ENCODE data around the gene MEOX1.

The MEOX1 gene

DNA sequence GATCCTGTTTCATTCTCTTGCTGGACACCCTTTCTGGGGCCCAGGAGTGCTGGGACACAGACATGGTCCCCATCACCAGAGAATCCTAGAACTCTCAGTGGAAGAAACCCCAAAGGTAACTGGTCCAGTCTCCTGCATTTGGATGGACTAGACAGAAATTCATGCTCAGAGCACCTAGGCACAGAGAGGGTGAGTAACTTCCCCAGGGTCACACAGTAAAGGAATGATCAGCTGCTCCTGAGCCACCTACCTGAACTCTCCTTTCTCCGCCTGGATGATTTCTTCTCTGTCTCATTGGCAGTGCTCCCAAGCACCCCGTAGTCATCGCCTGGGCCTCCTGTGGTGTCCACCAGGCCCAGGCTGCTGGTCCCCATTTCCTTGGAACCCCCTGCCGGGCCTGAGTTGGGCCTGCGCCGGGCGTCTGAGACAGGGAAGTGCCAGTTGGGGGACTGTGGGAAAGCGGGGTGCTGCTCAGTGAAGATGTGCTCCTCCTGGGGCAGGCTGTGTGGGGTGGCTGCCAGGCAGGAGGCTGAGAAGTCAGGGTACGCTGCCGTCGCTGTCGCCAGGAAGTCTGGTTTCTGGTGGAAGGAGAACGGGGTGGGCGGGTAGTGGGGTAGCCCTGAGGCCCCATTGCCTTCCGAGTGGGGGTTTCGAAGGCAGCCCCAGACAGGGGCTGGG, 767 bp downstream of the MEOX1 start:
- intact Hi-C loops (cut with DNase I), result no loop called here
- DNase-seq, result no peak

GRCh38 chr17:43659823-43660617, 1.7 kb downstream of the MEOX1 start:
- intact Hi-C loops (cut with DNase I), result no loop called here

GRCh38 chr17:43658900-43659299, 2.8 kb downstream of the MEOX1 start:
- DNase-seq, result peak in 1 of 10 donors; percentile 52
- intact Hi-C loops (cut with DNase I), result no loop called here

More at GRCh38 chr17:43659823-43660617, 1.7 kb downstream of the MEOX1 start:
- no peak for DNase-seq

- no peak for DNase-seq
- intact Hi-C loops (cut with DNase I), result no loop called here
Measured at GRCh38 chr17:43655693-43656255, 5.9 kb downstream of the MEOX1 start.

- intact Hi-C loops (cut with DNase I), result no loop called here
- no peak for DNase-seq
Measured at GRCh38 chr17:43652124-43652480, 9.6 kb downstream of the MEOX1 start.

DNA sequence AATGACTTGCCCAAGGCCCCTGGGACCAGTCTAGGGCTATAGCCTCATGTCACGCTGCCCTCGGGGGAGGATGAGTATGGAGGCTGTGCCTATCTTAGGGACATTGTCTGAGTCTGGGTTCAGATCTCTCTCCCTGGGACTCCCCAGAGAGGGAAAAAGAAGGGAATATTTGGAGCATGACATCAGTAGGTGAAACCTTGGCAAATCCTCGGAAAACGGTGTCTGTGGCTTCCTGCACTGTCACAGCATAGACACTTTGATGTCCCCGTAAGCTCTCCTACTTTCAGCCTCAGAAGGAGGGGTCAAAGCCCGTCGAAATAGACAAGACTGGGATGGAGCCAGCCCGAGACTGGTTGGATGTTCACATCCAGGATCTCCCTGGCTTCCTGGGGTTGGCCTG, 11.3 kb downstream of the MEOX1 start:
- intact Hi-C loops (cut with DNase I), result no loop called here
- DNase-seq, result no peak

GRCh38 chr17:43648916-43649315, 12.8 kb downstream of the MEOX1 start:
- peak in 1 of 10 donors; percentile 5 for DNase-seq
- intact Hi-C loops (cut with DNase I), result no loop called here

- peak in 3 of 10 donors; percentile 43 to 77 (median 58) for DNase-seq
- intact Hi-C loops (cut with DNase I), result no loop called here
Measured at GRCh38 chr17:43645765-43646481, 15.8 kb downstream of the MEOX1 start.

DNA sequence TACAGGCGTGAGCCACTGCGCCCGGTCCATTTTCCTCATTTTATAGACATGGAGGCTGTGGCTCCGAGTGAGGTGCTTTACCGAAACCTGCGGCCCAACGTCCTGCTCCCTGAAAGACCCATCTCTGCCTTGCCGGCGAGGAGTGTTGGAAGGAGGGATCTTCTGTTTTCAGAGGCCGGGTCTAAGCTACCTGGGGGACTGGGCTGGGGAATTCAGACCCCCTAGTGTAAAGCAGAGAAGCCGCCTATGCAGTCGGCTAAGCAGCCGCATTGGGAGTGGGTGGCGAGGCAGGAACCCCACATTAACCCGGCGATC, 16.3 kb downstream of the MEOX1 start:
- peak in 2 of 10 donors; percentile 30 to 62 for DNase-seq
- intact Hi-C loops (cut with DNase I), result no loop called here

GRCh38 chr17:43644081-43644480, 17.6 kb downstream of the MEOX1 start:
- intact Hi-C loops (cut with DNase I), result no loop called here
- DNase-seq, result peak in 3 of 10 donors; percentile 18 to 27 (median 19)

- DNase-seq, result peak in 3 of 10 donors; percentile 36 to 52 (median 50)
- intact Hi-C loops (cut with DNase I), result no loop called here
Measured at GRCh38 chr17:43641416-43641815, 20.3 kb downstream of the MEOX1 start.

DNA sequence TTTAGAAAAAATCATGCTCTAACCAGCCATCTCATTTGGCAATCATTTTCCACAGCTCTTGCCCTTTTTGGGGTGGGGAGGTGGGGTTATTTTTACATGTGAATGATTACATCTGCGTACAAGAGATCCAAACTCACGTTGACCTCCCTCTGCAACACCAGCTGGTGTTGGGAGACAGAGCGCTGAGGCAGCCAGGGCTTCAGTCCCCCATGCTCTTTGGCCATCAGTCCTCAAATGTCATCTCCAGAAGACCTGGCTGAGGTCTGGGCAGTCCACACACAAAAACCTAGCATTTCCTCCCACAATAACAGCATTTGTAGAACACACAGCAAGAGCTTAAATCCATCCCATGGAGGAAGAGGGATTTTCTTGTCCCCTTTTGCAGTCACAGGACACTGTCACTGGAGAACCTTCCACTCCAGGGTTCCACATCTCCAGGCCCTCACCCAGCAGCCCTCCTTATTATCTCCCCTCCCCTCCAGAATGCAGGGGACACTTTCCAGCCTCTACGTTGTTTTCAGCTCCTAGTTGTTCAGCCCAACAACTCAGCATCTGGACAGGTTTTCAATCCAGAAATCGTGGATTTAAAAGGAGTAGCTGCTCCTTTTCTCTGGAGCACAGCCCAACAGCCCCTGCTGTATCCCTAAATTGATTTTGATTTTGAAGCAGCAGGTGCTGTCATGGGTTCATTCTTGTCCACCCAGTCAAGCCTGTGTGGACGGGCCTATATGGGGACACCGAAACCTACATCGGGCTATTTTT, 21.1 kb downstream of the MEOX1 start:
- intact Hi-C loops (cut with DNase I), result no loop called here
- DNase-seq, result peak in 3 of 10 donors; percentile 14 to 49 (median 41)

GRCh38 chr17:43637563-43638323, 24.0 kb downstream of the MEOX1 start:
- intact Hi-C loops (cut with DNase I), result no loop called here
- DNase-seq, result peak in 3 of 10 donors; percentile 4 to 39 (median 10)

- DNase-seq, result peak in 1 of 10 donors; percentile 5
- intact Hi-C loops (cut with DNase I), result no loop called here
Measured at GRCh38 chr17:43636426-43636825, 25.3 kb downstream of the MEOX1 start.

DNA sequence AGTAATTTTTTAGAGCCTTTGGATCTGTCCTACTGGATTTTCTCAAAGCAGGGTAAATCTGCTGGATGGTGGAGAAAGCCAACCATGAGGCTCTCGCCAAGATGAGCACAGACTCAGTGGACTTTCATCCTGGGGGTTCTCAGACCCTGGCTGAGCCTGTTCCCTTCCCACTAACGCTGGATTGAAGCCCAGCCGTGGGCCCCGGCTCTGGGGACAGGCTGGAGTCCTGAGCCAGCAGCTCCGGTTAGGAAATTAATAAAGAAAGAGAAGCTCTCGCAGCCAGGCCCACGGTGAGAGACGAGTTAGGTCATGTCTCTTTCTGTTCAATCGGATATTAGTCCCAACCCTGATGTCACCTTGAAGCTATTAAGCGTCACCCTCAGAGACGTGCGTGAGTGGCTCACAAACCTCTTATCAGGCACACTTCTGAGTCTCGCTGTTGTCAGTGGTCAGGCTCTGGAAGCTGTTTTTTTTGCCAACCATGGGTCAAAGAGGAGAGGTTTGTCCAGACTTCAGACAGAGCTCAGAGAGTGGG, 27.1 kb downstream of the MEOX1 start:
- peak in 3 of 10 donors; percentile 7 to 52 (median 52) for DNase-seq
- intact Hi-C loops (cut with DNase I), result no loop called here

GRCh38 chr17:43632221-43632620, 29.5 kb downstream of the MEOX1 start:
- peak in 3 of 10 donors; percentile 37 to 67 (median 56) for DNase-seq
- intact Hi-C loops (cut with DNase I), result no loop called here

GRCh38 chr17:43631429-43631828, 30.3 kb downstream of the MEOX1 start:
- DNase-seq, result peak in 3 of 10 donors; percentile 20 to 40 (median 38)
- intact Hi-C loops (cut with DNase I), result no loop called here

DNA sequence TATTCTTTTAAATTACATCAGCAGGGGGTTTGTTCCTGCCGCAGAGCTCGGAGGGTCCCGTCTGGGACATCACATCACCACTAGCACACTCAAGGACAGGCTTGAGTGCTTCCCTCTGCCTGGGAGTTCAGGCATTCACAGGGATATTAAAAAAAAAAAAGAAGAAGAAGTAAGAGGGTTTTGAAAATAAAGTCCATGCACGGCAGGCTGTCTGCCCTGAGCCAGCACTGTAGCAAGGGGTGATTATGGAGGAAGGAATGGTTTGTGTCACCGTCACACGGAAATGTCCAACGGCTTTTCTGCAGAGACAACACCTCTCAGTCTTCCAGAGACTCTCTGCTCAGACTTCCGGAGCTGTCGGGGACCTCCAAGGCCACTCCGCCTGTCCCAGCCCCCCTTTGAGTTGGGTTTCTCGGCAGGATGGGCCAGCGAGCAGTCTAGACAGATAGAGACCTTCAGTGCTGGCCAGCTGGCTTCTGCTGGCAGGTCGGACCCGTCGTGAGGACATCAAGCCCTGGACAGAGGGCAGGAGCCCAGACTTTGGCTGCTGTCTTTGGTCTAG, 33.6 kb downstream of the MEOX1 start:
- DNase-seq, result peak in 3 of 10 donors; percentile 10 to 72 (median 41)
- intact Hi-C loops (cut with DNase I), result no loop called here

DNA sequence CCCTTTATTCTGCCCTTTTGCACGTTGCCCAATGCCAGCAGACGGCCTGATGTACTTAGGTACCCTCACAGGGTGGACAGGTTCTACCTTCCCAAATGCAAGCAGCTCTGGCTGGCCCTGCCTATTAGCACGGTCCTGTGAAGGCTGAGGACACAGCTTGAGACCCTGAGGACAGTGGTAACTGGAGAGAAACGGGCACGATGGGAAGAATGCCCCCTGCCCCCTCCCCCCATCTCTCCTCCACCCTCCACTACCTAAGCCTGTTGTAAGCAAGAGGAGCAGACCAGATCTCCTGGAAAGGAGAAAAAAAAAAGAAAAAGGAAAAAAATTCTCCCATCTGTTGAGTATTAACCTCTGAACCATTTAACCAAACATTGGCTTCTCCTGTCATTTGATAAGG, 34.1 kb downstream of the MEOX1 start:
- intact Hi-C loops (cut with DNase I), result no loop called here
- DNase-seq, result peak in 1 of 10 donors; percentile 21
